HG03432 (cell line): ENCODE data around the gene ZNF367.

Experiments used
- ATAC-seq: cut with Tn5 transposase; IDR thresholded peaks from one replicate; pipeline ENCODE4 v1.9.1; 2021; ENCODE audit warnings: mild to moderate bottlenecking, moderate library complexity; ENCODE audit not compliant: unreplicated experiment

ZNF367 gene

GRCh38 chr9:96408409-96409280, 9.5 kb downstream of the ZNF367 start:
- ATAC-seq: no peak

- no peak for ATAC-seq
Observed at GRCh38 chr9:96400132-96400910, 17.8 kb downstream of the ZNF367 start.

- peak; percentile 14 for ATAC-seq
Observed at GRCh38 chr9:96399325-96399633, 18.9 kb downstream of the ZNF367 start.

- ATAC-seq: peak; percentile 42
Observed at GRCh38 chr9:96398582-96399324, 19.4 kb downstream of the ZNF367 start.

GRCh38 chr9:96395964-96396363, 22.2 kb downstream of the ZNF367 start:
- no peak for ATAC-seq

- ATAC-seq: no peak
Observed at GRCh38 chr9:96394832-96395496, 23.2 kb downstream of the ZNF367 start.

- ATAC-seq: no peak
Observed at GRCh38 chr9:96392263-96392662, 25.9 kb downstream of the ZNF367 start.

GRCh38 chr9:96391021-96391765, 27.0 kb downstream of the ZNF367 start:
- ATAC-seq: no peak

- no peak for ATAC-seq
Observed at GRCh38 chr9:96388144-96388543, 30.0 kb downstream of the ZNF367 start.

GRCh38 chr9:96386157-96386556, 32.0 kb downstream of the ZNF367 start:
- no peak for ATAC-seq

- no peak for ATAC-seq
Observed at GRCh38 chr9:96383165-96383942, 34.8 kb downstream of the ZNF367 start, which contains the start of gene SLC35D2. Gene SLC35D2, minus strand, starts transcription at chr9:96383711. Its CDS starts 77 bp downstream, at chr9:96383634.

GRCh38 chr9:96382839-96383164, 35.4 kb downstream of the ZNF367 start:
- ATAC-seq: no peak

- ATAC-seq: no peak
Observed at GRCh38 chr9:96382175-96382574, 36.0 kb downstream of the ZNF367 start.

GRCh38 chr9:96381696-96382095, 36.5 kb downstream of the ZNF367 start:
- no peak for ATAC-seq

GRCh38 chr9:96381125-96381524, 37.0 kb downstream of the ZNF367 start:
- ATAC-seq: no peak

- ATAC-seq: no peak
Observed at GRCh38 chr9:96379461-96379860, 38.7 kb downstream of the ZNF367 start.

GRCh38 chr9:96378187-96378586, 40.0 kb downstream of the ZNF367 start:
- no peak for ATAC-seq

GRCh38 chr9:96376891-96377874, 41.0 kb downstream of the ZNF367 start:
- ATAC-seq: no peak
